SKM-1 treated with dmso at 0.1 percent for 144 hours (cell line): ENCODE data around the gene RNF224.

Source experiments
- DNase-seq: peaks from one replicate; lab custom pipeline; 2025; ENCODE audit not compliant: unreplicated experiment; lab: John Stamatoyannopoulos, UW

Gene RNF224

GRCh38 chr9:137225699-137226331 is 1.5 kb upstream of the RNF224 start:
- DNase-seq = no peak

GRCh38 chr9:137226338-137227053 is 806 bp upstream of the RNF224 start:
- DNase-seq = no peak

- no peak for DNase-seq
Observed at GRCh38 chr9:137227853-137228505, 677 bp downstream of the RNF224 start.

GRCh38 chr9:137228506-137228967 is 1.2 kb downstream of the RNF224 start:
- DNase-seq = no peak

GRCh38 chr9:137228968-137229896 is 1.9 kb downstream of the RNF224 start:
- DNase-seq = no peak

GRCh38 chr9:137229903-137230704 is 2.8 kb downstream of the RNF224 start:
- no peak for DNase-seq

- DNase-seq = no peak
Observed at GRCh38 chr9:137230705-137231371, 3.5 kb downstream of the RNF224 start, which contains the start of gene SLC34A3. SLC34A3 (plus strand) TSS chr9:137230901; CDS start chr9:137231703, 802 bp downstream.

- no peak for DNase-seq
Observed at GRCh38 chr9:137231372-137232039, 4.2 kb downstream of the RNF224 start.

- DNase-seq = no peak
Observed at GRCh38 chr9:137232101-137232500, 4.8 kb downstream of the RNF224 start.

GRCh38 chr9:137232510-137232909 is 5.2 kb downstream of the RNF224 start:
- no peak for DNase-seq

- DNase-seq = no peak
Observed at GRCh38 chr9:137233143-137233980, 6.1 kb downstream of the RNF224 start.

- no peak for DNase-seq
Observed at GRCh38 chr9:137234055-137234697, 6.9 kb downstream of the RNF224 start.

GRCh38 chr9:137234758-137235423 is 7.6 kb downstream of the RNF224 start:
- DNase-seq = no peak

- DNase-seq = no peak
Observed at GRCh38 chr9:137235424-137236237, 8.3 kb downstream of the RNF224 start.

GRCh38 chr9:137236238-137236935 is 9.1 kb downstream of the RNF224 start:
- peak; percentile 77 for DNase-seq
